ENCODE results near the gene TUBB.

DNA sequence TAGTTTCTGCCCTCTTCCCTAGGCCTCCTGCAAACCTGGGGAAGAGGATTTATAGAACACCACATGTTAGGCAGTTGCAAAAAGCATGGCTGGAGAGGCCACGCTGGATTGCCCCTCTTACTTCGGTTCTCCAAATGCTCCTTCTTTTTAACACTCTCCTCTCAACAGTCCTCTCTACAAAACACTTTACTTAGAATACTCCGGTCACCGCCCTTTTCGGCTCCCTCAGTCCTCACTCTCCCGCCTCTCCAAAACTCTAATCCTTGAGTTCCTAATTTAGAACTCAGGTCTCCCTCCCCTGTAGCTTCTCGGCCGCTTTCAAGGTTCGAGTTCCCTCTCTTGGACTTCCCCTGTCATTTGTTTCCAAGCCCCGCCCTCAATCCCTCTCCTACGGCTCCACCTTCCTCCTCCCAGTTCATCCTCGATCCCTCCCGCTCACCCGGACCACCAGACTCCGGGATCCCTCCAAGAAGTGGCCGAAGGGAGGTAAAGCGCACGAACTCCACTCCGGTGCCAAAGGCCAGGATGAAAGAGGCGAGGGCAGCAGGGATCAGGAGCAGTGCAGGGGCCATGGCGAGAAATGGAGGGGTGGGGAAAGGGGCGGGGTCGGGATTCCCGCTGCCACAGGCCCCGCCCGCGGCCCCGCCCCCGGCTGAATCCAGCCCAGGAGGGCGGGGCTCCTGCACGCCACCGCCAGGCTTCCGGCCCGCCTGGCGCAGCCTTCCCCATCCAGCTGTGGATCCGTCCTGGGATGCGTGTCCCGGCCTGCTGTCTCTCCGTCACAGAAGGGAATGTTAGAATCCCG is 29.5 kb upstream of the TUBB start, which contains the start of gene NRM:
- TF ChIP-seq, protein P1, sequence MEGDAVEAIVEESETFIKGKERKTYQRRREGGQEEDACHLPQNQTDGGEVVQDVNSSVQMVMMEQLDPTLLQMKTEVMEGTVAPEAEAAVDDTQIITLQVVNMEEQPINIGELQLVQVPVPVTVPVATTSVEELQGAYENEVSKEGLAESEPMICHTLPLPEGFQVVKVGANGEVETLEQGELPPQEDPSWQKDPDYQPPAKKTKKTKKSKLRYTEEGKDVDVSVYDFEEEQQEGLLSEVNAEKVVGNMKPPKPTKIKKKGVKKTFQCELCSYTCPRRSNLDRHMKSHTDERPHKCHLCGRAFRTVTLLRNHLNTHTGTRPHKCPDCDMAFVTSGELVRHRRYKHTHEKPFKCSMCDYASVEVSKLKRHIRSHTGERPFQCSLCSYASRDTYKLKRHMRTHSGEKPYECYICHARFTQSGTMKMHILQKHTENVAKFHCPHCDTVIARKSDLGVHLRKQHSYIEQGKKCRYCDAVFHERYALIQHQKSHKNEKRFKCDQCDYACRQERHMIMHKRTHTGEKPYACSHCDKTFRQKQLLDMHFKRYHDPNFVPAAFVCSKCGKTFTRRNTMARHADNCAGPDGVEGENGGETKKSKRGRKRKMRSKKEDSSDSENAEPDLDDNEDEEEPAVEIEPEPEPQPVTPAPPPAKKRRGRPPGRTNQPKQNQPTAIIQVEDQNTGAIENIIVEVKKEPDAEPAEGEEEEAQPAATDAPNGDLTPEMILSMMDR (IDR thresholded peaks at IDR 0.05): peak in 3 of 5 experiments; percentile 5 to 20 (median 9)
- TF ChIP-seq POLR2A (IDR thresholded peaks at IDR 0.05) (peak in 1 of 2 donors; percentile 49), EP300 (IDR thresholded peaks at IDR 0.05) (peak; percentile 50 to 61)
